Lower leg skin (tissue), 3 donors: ENCODE data around the gene ZNF732.
"Not testable (repeated sequence)": the region's sequence is repeated elsewhere in the genome, so short reads cannot be mapped to it uniquely, and the experiment has no call there.

Source experiments
- POLR2A ChIP-seq, 2 donors: fragments of 450-650 bp; IDR thresholded peaks; one replicate each; pipeline ENCODE4 v1.6.1; 2016 to 2017; ENCODE audit warnings: antibody characterized with exemption in 2 of 2, mild to moderate bottlenecking in 1 of 2, moderate library complexity in 1 of 2
- TF ChIP-seq, protein P1 (sequence below), 3 donors: fragments of 450-650 bp; IDR thresholded peaks; one replicate each; pipeline ENCODE4 v1.5.1; 2016; ENCODE audit warnings: antibody characterized with exemption in 3 of 3, mild to moderate bottlenecking in 3 of 3, moderate library complexity in 2 of 3

DNA sequence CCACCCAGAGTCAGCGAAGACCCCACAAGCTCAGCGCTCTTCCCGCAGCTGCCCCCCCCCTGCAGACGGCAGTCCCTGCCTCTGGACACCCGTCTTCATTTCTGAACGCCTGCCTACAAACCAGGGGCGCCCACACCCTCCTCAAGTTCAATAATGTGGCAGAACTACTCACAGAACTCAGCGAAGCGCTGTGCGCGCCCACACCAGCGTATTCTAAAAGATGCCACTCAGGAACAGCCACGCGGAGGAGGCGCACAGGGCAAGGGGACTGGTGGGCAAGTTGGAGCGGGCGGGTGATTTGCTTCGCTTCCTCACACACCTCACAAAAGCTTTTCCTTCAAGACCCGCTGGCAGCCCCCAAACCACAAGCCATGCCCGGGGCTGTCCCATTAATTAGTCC, 758 bp downstream of the ZNF732 start:
- TF ChIP-seq, protein P1, sequence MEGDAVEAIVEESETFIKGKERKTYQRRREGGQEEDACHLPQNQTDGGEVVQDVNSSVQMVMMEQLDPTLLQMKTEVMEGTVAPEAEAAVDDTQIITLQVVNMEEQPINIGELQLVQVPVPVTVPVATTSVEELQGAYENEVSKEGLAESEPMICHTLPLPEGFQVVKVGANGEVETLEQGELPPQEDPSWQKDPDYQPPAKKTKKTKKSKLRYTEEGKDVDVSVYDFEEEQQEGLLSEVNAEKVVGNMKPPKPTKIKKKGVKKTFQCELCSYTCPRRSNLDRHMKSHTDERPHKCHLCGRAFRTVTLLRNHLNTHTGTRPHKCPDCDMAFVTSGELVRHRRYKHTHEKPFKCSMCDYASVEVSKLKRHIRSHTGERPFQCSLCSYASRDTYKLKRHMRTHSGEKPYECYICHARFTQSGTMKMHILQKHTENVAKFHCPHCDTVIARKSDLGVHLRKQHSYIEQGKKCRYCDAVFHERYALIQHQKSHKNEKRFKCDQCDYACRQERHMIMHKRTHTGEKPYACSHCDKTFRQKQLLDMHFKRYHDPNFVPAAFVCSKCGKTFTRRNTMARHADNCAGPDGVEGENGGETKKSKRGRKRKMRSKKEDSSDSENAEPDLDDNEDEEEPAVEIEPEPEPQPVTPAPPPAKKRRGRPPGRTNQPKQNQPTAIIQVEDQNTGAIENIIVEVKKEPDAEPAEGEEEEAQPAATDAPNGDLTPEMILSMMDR (IDR thresholded peaks at IDR 0.05): not testable (repeated sequence)
- not testable (repeated sequence) for TF ChIP-seq POLR2A (IDR thresholded peaks at IDR 0.05)
